LNCAP (cell line): ENCODE measurements around the gene ASB15.

Experiments
- TF ChIP-seq, protein P1 (sequence below): fragments of 450-650 bp; IDR thresholded peaks from 2 replicates; pipeline ENCODE4 v1.5.1; 2017; ENCODE audit warnings: mild to moderate bottlenecking

Gene ASB15

DNA sequence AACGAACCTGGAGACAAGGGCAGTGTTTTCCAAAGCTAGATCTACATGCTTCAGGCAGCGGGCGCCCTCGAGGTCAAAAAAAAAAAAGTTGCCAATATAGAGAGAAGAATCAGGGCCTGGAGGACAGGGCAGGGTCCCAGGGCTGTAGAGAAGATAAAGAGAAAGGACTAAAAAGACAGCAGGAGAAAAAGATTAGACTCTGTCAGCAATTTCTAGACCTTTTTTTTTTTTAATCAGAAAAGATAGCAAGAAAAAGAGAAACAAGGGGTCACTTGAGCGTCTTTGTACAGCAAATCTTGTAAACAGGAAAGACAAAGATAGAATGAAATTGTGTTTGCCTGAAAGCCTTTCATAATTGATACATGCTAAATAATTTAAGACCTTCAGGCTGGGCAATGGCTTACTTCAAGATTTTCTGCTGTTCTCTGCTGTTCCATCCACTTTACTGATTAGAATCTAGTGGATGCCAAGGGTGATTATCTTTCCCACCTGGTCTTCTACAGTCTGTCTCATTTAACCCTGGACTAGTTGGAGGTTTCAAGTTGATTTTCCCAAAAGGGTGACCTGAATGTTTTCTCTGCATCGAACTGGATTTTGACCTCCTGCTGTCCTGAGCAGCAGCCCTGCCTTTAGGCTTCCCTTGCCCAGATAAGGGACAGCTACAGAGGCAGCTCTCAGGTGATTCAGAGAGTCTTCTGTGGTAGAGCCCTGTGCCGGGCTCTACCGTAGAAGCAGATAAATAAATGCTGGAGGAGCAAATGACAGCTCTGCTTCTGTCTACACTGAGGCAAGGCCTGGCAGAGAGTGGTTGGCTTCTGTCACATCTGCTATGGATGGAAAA, 59.1 kb downstream of the ASB15 start:
- TF ChIP-seq, protein P1, sequence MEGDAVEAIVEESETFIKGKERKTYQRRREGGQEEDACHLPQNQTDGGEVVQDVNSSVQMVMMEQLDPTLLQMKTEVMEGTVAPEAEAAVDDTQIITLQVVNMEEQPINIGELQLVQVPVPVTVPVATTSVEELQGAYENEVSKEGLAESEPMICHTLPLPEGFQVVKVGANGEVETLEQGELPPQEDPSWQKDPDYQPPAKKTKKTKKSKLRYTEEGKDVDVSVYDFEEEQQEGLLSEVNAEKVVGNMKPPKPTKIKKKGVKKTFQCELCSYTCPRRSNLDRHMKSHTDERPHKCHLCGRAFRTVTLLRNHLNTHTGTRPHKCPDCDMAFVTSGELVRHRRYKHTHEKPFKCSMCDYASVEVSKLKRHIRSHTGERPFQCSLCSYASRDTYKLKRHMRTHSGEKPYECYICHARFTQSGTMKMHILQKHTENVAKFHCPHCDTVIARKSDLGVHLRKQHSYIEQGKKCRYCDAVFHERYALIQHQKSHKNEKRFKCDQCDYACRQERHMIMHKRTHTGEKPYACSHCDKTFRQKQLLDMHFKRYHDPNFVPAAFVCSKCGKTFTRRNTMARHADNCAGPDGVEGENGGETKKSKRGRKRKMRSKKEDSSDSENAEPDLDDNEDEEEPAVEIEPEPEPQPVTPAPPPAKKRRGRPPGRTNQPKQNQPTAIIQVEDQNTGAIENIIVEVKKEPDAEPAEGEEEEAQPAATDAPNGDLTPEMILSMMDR: no peak

DNA sequence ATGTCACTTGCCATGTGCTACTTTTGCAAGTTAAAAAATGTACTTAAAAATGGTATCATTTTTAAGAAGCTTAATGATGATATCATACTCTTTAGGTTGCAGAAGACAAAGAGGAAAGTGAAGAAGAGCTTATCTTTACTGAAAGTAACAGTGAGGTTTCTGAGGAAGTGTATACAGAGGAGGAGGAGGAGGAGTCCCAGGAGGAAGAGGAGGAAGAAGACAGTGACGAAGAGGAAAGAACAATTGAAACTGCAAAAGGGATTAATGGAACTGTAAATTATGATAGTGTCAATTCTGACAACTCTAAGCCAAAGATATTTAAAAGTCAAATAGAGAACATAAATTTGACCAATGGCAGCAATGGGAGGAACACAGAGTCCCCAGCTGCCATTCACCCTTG, 60.1 kb downstream of the ASB15 start:
- TF ChIP-seq, protein P1: no peak

DNA sequence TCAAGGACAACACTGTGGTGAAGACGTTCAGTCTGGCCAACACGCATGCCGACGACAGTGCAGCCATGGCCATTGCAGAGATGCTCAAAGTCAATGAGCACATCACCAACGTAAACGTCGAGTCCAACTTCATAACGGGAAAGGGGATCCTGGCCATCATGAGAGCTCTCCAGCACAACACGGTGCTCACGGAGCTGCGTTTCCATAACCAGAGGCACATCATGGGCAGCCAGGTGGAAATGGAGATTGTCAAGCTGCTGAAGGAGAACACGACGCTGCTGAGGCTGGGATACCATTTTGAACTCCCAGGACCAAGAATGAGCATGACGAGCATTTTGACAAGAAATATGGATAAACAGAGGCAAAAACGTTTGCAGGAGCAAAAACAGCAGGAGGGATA, 60.7 kb downstream of the ASB15 start:
- TF ChIP-seq, protein P1: no peak

DNA sequence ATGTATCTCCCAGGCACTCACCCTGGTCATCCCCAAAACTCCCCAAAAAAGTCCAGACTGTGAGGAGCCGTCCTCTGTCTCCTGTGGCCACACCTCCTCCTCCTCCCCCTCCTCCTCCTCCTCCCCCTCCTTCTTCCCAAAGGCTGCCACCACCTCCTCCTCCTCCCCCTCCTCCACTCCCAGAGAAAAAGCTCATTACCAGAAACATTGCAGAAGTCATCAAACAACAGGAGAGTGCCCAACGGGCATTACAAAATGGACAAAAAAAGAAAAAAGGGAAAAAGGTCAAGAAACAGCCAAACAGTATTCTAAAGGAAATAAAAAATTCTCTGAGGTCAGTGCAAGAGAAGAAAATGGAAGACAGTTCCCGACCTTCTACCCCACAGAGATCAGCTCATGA, 61.1 kb downstream of the ASB15 start:
- TF ChIP-seq, protein P1: no peak

DNA sequence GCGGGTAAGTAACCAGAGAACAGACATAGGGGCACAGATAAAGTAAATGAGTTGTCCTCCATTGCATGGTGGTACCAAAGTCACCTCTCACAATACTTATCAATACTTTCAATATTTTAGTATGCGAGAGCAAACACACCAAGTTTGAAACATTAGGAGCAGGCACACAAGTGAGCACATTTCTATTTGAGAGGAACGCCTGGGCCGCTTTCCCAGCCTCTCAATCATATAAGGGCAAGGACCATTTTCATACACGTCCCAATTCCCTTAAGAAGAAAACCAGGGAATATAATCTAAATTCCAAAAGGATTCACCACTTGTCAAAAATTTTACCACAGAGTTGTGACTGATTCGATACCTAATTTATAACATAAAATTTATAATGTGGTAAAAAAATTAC, 61.6 kb downstream of the ASB15 start:
- TF ChIP-seq, protein P1: no peak

DNA sequence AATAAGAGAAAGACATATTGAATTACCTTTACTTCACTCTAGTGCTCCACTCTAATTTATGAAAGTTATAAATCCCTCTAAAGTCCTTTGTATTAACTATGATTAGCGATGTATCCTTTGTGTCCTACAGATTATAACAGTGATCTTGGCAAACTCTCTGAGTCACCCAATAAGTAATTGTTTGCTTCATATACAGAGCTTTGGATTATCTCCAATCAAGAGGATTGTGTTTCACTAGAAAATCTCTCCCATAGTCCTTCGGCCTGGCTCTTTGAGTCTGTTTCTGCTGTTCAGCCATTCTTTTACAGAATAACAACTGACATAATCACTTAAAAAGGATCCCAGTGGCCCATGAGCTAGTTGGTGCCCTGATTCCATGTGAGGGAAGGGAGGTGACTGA, 63.5 kb downstream of the ASB15 start:
- TF ChIP-seq, protein P1: no peak

DNA sequence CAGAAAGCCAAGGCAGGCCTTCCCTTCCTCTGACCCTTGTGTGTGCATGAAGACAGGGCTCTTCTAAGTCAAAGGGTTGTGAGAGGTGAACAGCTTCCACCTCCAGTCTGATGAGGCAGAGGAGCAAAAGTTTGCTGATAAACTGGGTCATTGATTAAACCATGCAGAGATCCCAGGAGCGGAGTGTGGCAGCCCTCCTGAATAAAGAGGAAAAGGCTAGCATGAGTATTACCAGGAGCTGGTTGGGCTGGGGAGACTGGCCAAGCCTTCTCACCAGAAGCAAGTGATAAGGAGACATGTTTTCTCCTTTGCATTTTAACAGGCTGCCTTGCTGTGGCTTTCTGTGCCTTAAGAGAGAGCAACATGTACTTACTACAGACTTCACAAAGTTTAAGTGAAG, 64.3 kb downstream of the ASB15 start:
- TF ChIP-seq, protein P1: no peak

DNA sequence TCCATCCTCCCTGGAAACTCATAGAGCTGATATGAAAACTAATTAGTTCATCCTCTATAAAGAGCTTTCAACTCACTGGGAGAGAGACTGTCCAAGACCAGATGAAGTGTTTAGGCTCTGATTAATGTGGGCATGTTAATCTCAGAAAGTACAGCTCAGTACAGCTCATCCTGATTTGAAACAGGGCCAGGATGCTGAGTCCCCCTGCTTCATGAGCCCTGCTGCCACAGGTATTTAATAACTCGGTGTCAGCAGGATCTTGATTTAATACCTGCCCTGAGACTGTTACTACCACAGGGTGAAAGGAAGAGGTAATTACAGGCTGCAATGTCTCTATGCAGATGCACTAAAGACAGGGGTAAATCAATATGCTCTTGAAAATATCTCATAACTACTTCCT, 64.9 kb downstream of the ASB15 start:
- TF ChIP-seq, protein P1: no peak
